HG03097 (cell line): ENCODE results near the gene DAW1.
"Not testable (repeated sequence)": the region's sequence is repeated elsewhere in the genome, so short reads cannot be mapped to it uniquely, and the experiment has no call there.

Experiments used
- ATAC-seq: cut with Tn5 transposase; IDR thresholded peaks from one replicate; pipeline ENCODE4 v1.9.1; 2021; ENCODE audit not compliant: unreplicated experiment, low FRiP score

Gene DAW1

GRCh38 chr2:227871375-227871791, at the start of gene DAW1:
TSS of gene DAW1 (plus strand) at chr2:227871631. CDS start at chr2:227871690, 59 bp downstream.
- ATAC-seq, result no peak

- ATAC-seq, result no peak
These were observed 48.9 kb upstream of the DAW1 start for GRCh38 chr2:227822416-227823003.

- no peak for ATAC-seq
These were observed 47.5 kb upstream of the DAW1 start for GRCh38 chr2:227823922-227824321.

GRCh38 chr2:227824711-227825110, 46.7 kb upstream of the DAW1 start:
- ATAC-seq, result no peak

GRCh38 chr2:227826019-227826521, 45.4 kb upstream of the DAW1 start:
- ATAC-seq, result no peak

- ATAC-seq, result no peak
These were observed 44.9 kb upstream of the DAW1 start for GRCh38 chr2:227826563-227826962.

- ATAC-seq, result no peak
These were observed 44.3 kb upstream of the DAW1 start for GRCh38 chr2:227827143-227827542.

GRCh38 chr2:227828477-227828912, 42.9 kb upstream of the DAW1 start:
- ATAC-seq, result no peak

GRCh38 chr2:227829337-227829736, 42.1 kb upstream of the DAW1 start:
- no peak for ATAC-seq

- ATAC-seq, result no peak
These were observed 37.0 kb upstream of the DAW1 start for GRCh38 chr2:227834423-227834822.

- ATAC-seq, result no peak
These were observed 36.3 kb upstream of the DAW1 start for GRCh38 chr2:227834916-227835650.

GRCh38 chr2:227839339-227840129, 31.9 kb upstream of the DAW1 start:
- not testable (repeated sequence) for ATAC-seq

- no peak for ATAC-seq
These were observed 24.6 kb upstream of the DAW1 start for GRCh38 chr2:227846831-227847230.

- no peak for ATAC-seq
These were observed 23.3 kb upstream of the DAW1 start for GRCh38 chr2:227848146-227848545.

GRCh38 chr2:227848586-227848985, 22.8 kb upstream of the DAW1 start:
- no peak for ATAC-seq

GRCh38 chr2:227849906-227850305, 21.5 kb upstream of the DAW1 start:
- no peak for ATAC-seq

GRCh38 chr2:227853204-227853629, 18.2 kb upstream of the DAW1 start:
- ATAC-seq, result no peak

GRCh38 chr2:227853765-227854271, 17.6 kb upstream of the DAW1 start:
- no peak for ATAC-seq

GRCh38 chr2:227855440-227855839, 16.0 kb upstream of the DAW1 start:
- no peak for ATAC-seq

- no peak for ATAC-seq
These were observed 14.7 kb upstream of the DAW1 start for GRCh38 chr2:227856697-227857096.

- ATAC-seq, result no peak
These were observed 11.2 kb upstream of the DAW1 start for GRCh38 chr2:227860221-227860641.
